Choroid plexus epithelial cell (primary cell): ENCODE results near the gene SIX2.
A peak's percentile ranks its signal among the peaks of the same experiment; 100 is the strongest.

Source experiments
- DNase-seq: peaks from one replicate; pipeline ENCODE4 v3.0.0-alpha.2; 2010; ENCODE audit warnings: low read depth
- H3K4me3 ChIP-seq: 2 replicates; pipeline ENCODE4 v1.5.1; 2011; ENCODE audit warnings: low read depth, mild to moderate bottlenecking, control low read depth, low read length, moderate library complexity
- TF ChIP-seq, protein P1 (sequence below): conservative IDR thresholded peaks from 2 replicates; pipeline ENCODE4 v1.5.1; 2011; ENCODE audit warnings: low read depth, mild to moderate bottlenecking, control low read depth, inconsistent platforms, low read length, moderate library complexity

SIX2 gene

DNA sequence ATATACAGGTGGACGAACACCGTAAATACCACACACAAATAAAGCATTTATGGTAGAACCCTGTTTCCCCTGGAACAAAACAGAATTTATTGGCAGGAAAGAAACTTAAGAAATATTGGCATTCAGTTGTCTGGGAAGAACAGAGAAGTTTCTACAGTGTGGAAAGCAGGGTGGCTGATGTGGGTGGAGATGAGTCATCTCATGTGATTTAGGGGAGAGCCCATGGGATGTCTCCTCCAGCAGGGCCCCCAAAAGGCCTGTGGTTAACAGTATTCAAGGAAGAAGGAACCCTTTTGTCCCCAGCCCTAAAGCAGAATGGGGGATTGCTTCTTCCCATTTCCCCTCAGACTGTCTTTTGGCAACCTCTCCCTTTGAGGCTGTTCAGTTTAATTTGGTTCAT lies 43.6 kb downstream of the SIX2 start:
- H3K4me3 ChIP-seq = no peak overlapping the region
- peak; percentile 58 for DNase-seq
- TF ChIP-seq, protein P1, sequence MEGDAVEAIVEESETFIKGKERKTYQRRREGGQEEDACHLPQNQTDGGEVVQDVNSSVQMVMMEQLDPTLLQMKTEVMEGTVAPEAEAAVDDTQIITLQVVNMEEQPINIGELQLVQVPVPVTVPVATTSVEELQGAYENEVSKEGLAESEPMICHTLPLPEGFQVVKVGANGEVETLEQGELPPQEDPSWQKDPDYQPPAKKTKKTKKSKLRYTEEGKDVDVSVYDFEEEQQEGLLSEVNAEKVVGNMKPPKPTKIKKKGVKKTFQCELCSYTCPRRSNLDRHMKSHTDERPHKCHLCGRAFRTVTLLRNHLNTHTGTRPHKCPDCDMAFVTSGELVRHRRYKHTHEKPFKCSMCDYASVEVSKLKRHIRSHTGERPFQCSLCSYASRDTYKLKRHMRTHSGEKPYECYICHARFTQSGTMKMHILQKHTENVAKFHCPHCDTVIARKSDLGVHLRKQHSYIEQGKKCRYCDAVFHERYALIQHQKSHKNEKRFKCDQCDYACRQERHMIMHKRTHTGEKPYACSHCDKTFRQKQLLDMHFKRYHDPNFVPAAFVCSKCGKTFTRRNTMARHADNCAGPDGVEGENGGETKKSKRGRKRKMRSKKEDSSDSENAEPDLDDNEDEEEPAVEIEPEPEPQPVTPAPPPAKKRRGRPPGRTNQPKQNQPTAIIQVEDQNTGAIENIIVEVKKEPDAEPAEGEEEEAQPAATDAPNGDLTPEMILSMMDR = no peak

DNA sequence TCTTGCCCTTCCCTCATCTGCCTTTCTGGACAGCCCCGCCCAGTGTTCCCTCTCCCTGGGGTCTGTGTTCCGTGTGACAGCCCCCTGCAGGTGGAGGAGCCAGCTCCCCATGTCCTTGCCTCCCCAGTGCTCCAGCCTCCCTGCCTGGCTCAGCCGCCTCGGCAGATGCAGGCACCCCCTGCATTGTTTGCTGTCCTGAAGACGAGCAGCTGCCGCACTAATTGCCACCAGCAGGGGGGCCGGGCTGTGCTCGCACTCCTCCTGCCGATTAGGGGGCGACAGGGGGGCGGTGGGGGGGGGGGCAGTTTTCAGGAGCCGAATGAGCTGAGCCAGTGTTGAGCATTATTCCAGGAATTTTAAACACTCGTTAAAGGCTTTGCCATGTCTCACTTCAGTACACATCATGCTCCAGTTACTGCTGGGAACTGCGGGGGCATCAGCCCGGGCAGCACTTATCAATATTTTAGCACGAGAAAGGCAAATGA lies 44.5 kb downstream of the SIX2 start:
- TF ChIP-seq, protein P1 = peak; percentile 48
- DNase-seq = no peak
- no peak overlapping the region for H3K4me3 ChIP-seq

DNA sequence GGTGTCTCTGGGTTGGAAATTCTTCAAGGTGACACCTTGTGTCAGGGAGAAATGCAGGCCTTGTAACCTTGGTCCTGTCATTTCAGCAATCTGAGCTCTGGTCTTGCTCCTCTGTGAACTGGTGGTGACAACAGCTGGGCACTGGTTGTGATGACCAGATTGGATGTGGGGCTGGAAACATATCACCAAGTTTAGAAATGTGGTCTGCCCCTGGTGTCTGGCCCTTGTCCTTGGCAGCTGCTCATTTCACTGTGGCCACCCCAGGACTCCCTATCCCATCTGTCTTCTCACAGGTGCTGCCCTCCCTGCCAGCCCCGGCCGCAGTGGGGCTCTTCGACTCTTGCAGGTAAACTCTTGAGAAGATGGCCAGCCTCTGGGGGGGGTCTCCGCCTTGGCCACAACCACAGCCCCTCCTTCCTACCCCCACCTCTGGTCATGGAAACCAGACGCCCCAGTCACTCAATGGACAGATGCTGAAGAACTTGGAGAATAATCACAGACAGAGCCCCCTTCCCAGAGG lies 47.0 kb downstream of the SIX2 start:
- TF ChIP-seq, protein P1 = no peak
- no peak overlapping the region for H3K4me3 ChIP-seq
- DNase-seq = no peak

DNA sequence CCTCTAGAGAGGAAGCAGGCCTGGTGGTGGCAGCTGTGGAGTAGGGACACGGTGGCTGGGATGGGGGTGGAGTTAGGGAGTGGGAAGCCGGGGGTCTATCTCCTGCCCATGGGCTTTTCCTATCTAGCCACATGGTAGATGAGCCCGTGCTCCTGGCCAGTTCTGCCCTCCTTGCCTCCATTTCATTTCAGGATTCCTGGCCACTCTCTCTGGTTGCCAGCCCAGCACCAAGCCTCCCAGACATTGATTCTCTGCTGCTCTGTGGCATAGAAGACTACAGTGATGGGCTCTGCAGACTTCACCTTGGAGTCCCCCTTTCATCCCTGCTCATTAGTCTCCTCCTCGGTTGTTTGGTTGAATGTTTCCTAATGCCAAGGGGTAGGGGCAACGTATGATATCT lies 48.4 kb downstream of the SIX2 start:
- TF ChIP-seq, protein P1 = no peak
- no peak for DNase-seq
- no peak overlapping the region for H3K4me3 ChIP-seq

DNA sequence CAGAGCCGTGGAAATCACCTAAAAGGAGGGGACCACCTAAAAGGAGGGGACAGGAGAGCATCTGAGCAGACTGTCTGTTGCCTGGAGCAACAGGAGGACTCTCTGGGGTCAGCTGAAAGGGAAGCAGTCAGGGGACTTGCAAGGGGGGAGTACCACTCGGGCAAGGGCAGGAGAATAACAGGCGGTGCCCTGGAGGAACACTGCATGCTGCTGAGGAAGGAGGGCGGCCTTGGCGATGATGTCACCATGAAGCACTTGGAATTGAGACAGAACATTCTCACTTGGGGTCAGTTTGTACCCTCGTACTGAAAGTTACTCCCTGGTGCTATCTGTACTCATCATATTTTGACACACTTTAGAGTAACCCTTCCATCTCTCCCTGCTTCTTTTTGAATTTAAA lies 49.4 kb downstream of the SIX2 start:
- H3K4me3 ChIP-seq = no peak overlapping the region
- no peak for DNase-seq
- TF ChIP-seq, protein P1 = no peak

DNA sequence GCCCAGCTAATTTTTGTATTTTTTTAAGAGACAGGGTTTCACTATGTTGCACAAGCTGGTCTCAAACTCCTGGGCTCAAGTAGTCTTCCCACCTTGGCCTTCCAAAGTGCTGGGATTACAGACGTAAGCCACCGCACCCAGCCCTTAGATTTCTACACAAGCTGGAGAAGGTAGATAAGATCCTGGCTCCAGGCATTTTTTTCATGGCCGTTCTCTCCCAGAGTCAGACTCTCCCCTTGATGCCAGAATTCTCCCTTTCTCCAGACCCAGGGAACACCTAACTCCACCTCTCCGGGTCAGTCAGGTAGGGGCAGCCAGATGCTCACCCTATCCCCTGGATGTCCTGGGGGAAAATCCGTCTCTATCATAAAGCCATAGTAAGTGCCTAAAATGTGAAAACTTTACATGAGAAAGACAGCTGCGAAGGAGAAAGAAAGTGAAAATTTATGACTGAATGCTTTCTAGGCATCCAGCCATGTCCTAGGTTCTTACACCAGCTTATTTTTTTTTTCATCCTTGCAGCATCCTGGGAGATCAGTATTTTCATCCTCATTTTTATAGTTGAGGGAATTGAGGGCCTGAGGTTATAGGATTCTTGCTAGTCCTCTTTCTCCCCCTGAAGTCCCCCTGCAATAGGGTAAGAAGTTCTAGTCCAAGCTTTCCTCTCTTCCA lies 51.5 kb downstream of the SIX2 start:
- DNase-seq = no peak
- TF ChIP-seq, protein P1 = no peak
- no peak overlapping the region for H3K4me3 ChIP-seq

DNA sequence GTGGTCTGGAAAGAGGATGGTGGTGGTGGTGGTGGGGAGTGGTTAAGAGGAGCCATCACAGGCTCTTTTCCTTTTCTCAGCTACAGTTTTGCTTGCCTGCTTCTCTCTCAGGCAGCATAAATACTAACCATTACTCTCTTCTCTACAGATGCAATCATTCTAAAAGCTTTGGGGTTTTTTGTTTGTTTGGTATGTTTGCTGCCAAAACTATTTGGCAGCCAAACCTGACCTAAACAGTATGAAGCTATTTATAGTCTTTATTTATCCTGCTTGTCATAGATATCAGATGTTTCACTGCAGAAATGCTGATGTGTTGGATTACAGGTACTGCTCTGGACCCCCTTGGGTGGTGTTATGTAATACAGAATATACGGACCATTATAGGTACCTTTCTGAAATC lies 52.4 kb downstream of the SIX2 start:
- TF ChIP-seq, protein P1 = no peak
- H3K4me3 ChIP-seq = no peak overlapping the region
- no peak for DNase-seq
